IMR-90 (cell line): Measurements from ENCODE around the gene PCDH1.

Experiments
- BHLHE40 ChIP-seq: fragments of 150-350 bp; IDR thresholded peaks from 2 replicates; pipeline ENCODE4 v1.6.1; 2016; ENCODE audit warnings: mild to moderate bottlenecking, low read depth, low read length
- CEBPB ChIP-seq: IDR thresholded peaks from 2 replicates; pipeline ENCODE4 v1.6.1; 2012; ENCODE audit warnings: low read depth, low read length, improper control_type of control experiment
- CHD1 ChIP-seq: IDR thresholded peaks from 2 replicates; pipeline ENCODE4 v1.6.1; 2012; ENCODE audit warnings: low read depth, low read length, improper control_type of control experiment
- FOS ChIP-seq: fragments of 150-350 bp; IDR thresholded peaks from 2 replicates; pipeline ENCODE4 v1.6.1; 2016; ENCODE audit warnings: low read depth, low read length
- MAZ ChIP-seq: IDR thresholded peaks from 2 replicates; pipeline ENCODE4 v1.6.1; 2012; ENCODE audit warnings: low read depth, mild to moderate bottlenecking, low read length, improper control_type of control experiment, moderate library complexity, borderline replicate concordance
- MXI1 ChIP-seq: IDR thresholded peaks from 2 replicates; pipeline ENCODE4 v1.6.1; 2012; ENCODE audit warnings: low read depth, mild to moderate bottlenecking, low read length, moderate library complexity, borderline replicate concordance
- NFE2L2 ChIP-seq: fragments of 150-350 bp; IDR thresholded peaks from 2 replicates; pipeline ENCODE4 v1.6.1; 2016; ENCODE audit warnings: low read depth, mild to moderate bottlenecking, low read length
- POLR2A ChIP-seq: IDR thresholded peaks from 2 replicates; pipeline ENCODE4 v1.6.1; 2012; ENCODE audit warnings: mild to moderate bottlenecking, low read depth, low read length
- RAD21 ChIP-seq: IDR thresholded peaks from 2 replicates; pipeline ENCODE4 v1.6.1; 2012; ENCODE audit warnings: low read length, improper control_type of control experiment
- RFX5 ChIP-seq: IDR thresholded peaks from 2 replicates; pipeline ENCODE4 v1.8.0; 2012; ENCODE audit warnings: low read depth, mild to moderate bottlenecking, low read length, moderate library complexity
- TF ChIP-seq, protein P1 (sequence below): conservative IDR thresholded peaks from 2 replicates; pipeline ENCODE4 v1.5.1; 2012; ENCODE audit warnings: mild to moderate bottlenecking, low read depth, low read length, improper control_type of control experiment
- TF ChIP-seq, protein P2 (sequence below): fragments of 150-350 bp; IDR thresholded peaks from 2 replicates; pipeline ENCODE4 v1.6.1; 2016; ENCODE audit warnings: low read depth, mild to moderate bottlenecking, low read length, moderate library complexity, borderline replicate concordance

GRCh38 chr5:141877356-141878185 lies 639 bp downstream of the PCDH1 start:
- TF ChIP-seq, protein P1, sequence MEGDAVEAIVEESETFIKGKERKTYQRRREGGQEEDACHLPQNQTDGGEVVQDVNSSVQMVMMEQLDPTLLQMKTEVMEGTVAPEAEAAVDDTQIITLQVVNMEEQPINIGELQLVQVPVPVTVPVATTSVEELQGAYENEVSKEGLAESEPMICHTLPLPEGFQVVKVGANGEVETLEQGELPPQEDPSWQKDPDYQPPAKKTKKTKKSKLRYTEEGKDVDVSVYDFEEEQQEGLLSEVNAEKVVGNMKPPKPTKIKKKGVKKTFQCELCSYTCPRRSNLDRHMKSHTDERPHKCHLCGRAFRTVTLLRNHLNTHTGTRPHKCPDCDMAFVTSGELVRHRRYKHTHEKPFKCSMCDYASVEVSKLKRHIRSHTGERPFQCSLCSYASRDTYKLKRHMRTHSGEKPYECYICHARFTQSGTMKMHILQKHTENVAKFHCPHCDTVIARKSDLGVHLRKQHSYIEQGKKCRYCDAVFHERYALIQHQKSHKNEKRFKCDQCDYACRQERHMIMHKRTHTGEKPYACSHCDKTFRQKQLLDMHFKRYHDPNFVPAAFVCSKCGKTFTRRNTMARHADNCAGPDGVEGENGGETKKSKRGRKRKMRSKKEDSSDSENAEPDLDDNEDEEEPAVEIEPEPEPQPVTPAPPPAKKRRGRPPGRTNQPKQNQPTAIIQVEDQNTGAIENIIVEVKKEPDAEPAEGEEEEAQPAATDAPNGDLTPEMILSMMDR = no peak
- TF ChIP-seq FOS = no peak
- TF ChIP-seq POLR2A = no peak
- no peak for TF ChIP-seq MAZ
- TF ChIP-seq BHLHE40 = no peak
- TF ChIP-seq CEBPB = no peak
- TF ChIP-seq RFX5 = no peak
- TF ChIP-seq, protein P2, sequence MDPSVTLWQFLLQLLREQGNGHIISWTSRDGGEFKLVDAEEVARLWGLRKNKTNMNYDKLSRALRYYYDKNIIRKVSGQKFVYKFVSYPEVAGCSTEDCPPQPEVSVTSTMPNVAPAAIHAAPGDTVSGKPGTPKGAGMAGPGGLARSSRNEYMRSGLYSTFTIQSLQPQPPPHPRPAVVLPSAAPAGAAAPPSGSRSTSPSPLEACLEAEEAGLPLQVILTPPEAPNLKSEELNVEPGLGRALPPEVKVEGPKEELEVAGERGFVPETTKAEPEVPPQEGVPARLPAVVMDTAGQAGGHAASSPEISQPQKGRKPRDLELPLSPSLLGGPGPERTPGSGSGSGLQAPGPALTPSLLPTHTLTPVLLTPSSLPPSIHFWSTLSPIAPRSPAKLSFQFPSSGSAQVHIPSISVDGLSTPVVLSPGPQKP = no peak
- TF ChIP-seq CHD1 = no peak
- TF ChIP-seq NFE2L2 = no peak
- no peak for TF ChIP-seq RAD21
- TF ChIP-seq MXI1 = no peak
